Colon (tissue), 2 donors: ENCODE data around the gene HSD11B1L.

Experiments used
- FAIRE-seq: peaks from 2 replicates; lab custom pipeline; 2012; peaks lifted over from hg19 to GRCh38; lab: Jason Lieb, UNC
- donor health status: control.
- donor health status: control.

HSD11B1L gene

GRCh38 chr19:5667751-5668271 is 13.0 kb upstream of the HSD11B1L start:
- no peak for FAIRE-seq

- no peak for FAIRE-seq
Observed at GRCh38 chr19:5669212-5669611, 11.6 kb upstream of the HSD11B1L start.

- FAIRE-seq = no peak
Observed at GRCh38 chr19:5671600-5671999, 9.2 kb upstream of the HSD11B1L start.

- FAIRE-seq = no peak
Observed at GRCh38 chr19:5672708-5673459, 7.9 kb upstream of the HSD11B1L start.

GRCh38 chr19:5673752-5674151 is 7.1 kb upstream of the HSD11B1L start:
- no peak for FAIRE-seq

- no peak for FAIRE-seq
Observed at GRCh38 chr19:5674714-5675113, 6.1 kb upstream of the HSD11B1L start.

GRCh38 chr19:5676105-5676771 is 4.6 kb upstream of the HSD11B1L start:
- no peak for FAIRE-seq

GRCh38 chr19:5676772-5677105 is 4.1 kb upstream of the HSD11B1L start:
- FAIRE-seq = no peak

GRCh38 chr19:5677136-5677535 is 3.7 kb upstream of the HSD11B1L start:
- no peak for FAIRE-seq

- FAIRE-seq = no peak
Observed at GRCh38 chr19:5677580-5677979, 3.2 kb upstream of the HSD11B1L start.

GRCh38 chr19:5678071-5678718 is 2.6 kb upstream of the HSD11B1L start:
- no peak for FAIRE-seq

GRCh38 chr19:5679289-5680083 is 1.3 kb upstream of the HSD11B1L start:
- no peak for FAIRE-seq

GRCh38 chr19:5680084-5680436 is 767 bp upstream of the HSD11B1L start:
- FAIRE-seq = no peak

GRCh38 chr19:5681391-5682106 is 722 bp downstream of the HSD11B1L start:
- FAIRE-seq = no peak

- FAIRE-seq = no peak
Observed at GRCh38 chr19:5682107-5682482, 1.3 kb downstream of the HSD11B1L start.

GRCh38 chr19:5683177-5683886 is 2.5 kb downstream of the HSD11B1L start:
- FAIRE-seq = no peak

- FAIRE-seq = no peak
Observed at GRCh38 chr19:5684694-5685430, 4.0 kb downstream of the HSD11B1L start.

GRCh38 chr19:5686326-5686646 is 5.5 kb downstream of the HSD11B1L start:
- no peak for FAIRE-seq

- no peak for FAIRE-seq
Observed at GRCh38 chr19:5686647-5687359, 6.0 kb downstream of the HSD11B1L start.
